ENCODE data around the gene SPAG16. TPM values are rescaled to one million over a fixed set of nuclear protein-coding genes. Genes with fewer than 3 reads are reported as not detected.

Gene SPAG16
- total and polyA plus RNA-seq, 3 experiments from 2014 or later: 7.7 to 15.3 (median 8.2) TPM

GRCh38 chr2:214310319-214310718 is 1026.1 kb downstream of the SPAG16 start:
- DNase-seq: no peak
- Histone ChIP-seq H3K36me3 (ENCODE audit: insufficient read depth, low read length) (no peaks in the 10 kb centered on the region), H3K27ac (ENCODE audit: low read depth, low read length) (no peak overlapping the region), H3K27me3 (ENCODE audit: insufficient read depth, low read length, poor library complexity, severe bottlenecking) (no peaks in the 10 kb centered on the region), H3K4me3 (ENCODE audit: low read length) (no peak overlapping the region), H3K4me1 (ENCODE audit: insufficient read depth, low read length) (no peaks in the 10 kb centered on the region), H3K9me3 (ENCODE audit: low read length) (no peaks in the 10 kb centered on the region)
- H3K9me3 Mint-ChIP-seq: peaks cover 4 to 9% (median 7%) of the 10 kb centered on the region in 5 donors
- H3K27ac Mint-ChIP-seq: no peak overlapping the region
- H3K36me3 Mint-ChIP-seq: no peaks in the 10 kb centered on the region
- no peaks in the 10 kb centered on the region for H3K4me1 Mint-ChIP-seq
- no peaks in the 10 kb centered on the region for H3K27me3 Mint-ChIP-seq
- ChIA-PET CTCF (no interaction called here), POLR2A (no interaction called here)
- no peak overlapping the region for H3K4me3 Mint-ChIP-seq

GRCh38 chr2:214311031-214311533 is 1026.8 kb downstream of the SPAG16 start:
- no peaks in the 10 kb centered on the region for H3K4me1 ChIP-seq (ENCODE audit: insufficient read depth, low read length)
- CTCF ChIA-PET: no interaction called here
- H3K27me3 ChIP-seq (ENCODE audit: insufficient read depth, low read length, poor library complexity, severe bottlenecking): no peaks in the 10 kb centered on the region
- no peak overlapping the region for H3K27ac ChIP-seq (ENCODE audit: low read depth, low read length)
- H3K27ac Mint-ChIP-seq: no peak overlapping the region
- no peak overlapping the region for H3K4me3 Mint-ChIP-seq
- DNase-seq: no peak
- no peak overlapping the region for H3K4me3 ChIP-seq (ENCODE audit: low read length)
- POLR2A ChIA-PET: no interaction called here
- no peaks in the 10 kb centered on the region for H3K36me3 ChIP-seq (ENCODE audit: insufficient read depth, low read length)
- H3K36me3 Mint-ChIP-seq: no peaks in the 10 kb centered on the region
- H3K9me3 ChIP-seq (ENCODE audit: low read length): no peaks in the 10 kb centered on the region
- peaks cover 4 to 9% (median 6%) of the 10 kb centered on the region in 5 donors for H3K9me3 Mint-ChIP-seq
- H3K4me1 Mint-ChIP-seq: no peaks in the 10 kb centered on the region
- H3K27me3 Mint-ChIP-seq: no peaks in the 10 kb centered on the region

DNA sequence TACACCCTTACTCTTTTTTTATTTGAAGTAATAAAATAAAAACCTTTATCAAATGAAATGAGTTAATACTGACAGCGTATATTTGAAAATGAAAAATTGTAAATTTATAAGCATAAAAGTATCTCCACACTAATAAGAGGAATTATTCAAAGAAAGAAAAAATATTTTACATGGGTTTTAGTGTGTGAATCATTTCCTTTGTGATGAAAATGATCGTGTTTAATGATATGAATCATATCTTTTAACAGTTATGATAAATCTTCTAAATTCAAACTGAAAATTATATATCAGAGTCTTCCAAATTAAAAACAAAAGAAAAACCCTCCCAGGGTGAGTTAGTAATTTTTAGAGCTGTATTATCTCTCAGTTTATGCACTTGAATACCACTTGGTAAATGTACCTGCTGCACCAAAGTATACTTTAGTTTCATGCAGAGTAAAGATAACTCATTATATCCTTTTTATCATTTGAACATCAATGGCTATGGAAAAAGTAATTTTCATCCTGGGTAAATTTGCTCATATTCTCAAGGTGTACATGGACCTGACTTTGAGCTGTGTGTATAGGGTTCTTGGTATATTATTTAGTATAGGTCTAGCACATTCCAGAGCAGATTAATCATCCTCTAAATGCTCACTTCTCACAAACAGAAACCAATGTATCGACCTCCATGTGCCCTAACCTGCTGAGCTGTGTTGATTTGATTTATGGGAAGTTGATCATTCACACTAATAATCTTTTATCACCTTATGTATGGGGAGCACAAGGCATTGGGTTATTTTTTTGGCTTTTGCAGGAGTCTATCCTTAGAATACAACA is 1027.9 kb downstream of the SPAG16 start:
- ChIA-PET POLR2A (no interaction called here), CTCF (no interaction called here)
- H3K9me3 Mint-ChIP-seq: peaks cover 0 to 5% (median 4%) of the 10 kb centered on the region in 5 donors
- H3K27ac Mint-ChIP-seq: no peak overlapping the region
- Histone ChIP-seq H3K9me3 (ENCODE audit: low read length) (no peaks in the 10 kb centered on the region), H3K4me3 (ENCODE audit: low read length) (no peak overlapping the region), H3K27ac (ENCODE audit: low read depth, low read length) (no peak overlapping the region), H3K36me3 (ENCODE audit: insufficient read depth, low read length) (no peaks in the 10 kb centered on the region), H3K4me1 (ENCODE audit: insufficient read depth, low read length) (no peaks in the 10 kb centered on the region), H3K27me3 (ENCODE audit: insufficient read depth, low read length, poor library complexity, severe bottlenecking) (no peaks in the 10 kb centered on the region)
- peaks cover 0 to 2% of the 10 kb centered on the region in 2 donors for H3K27me3 Mint-ChIP-seq
- no peak for DNase-seq
- H3K4me3 Mint-ChIP-seq: no peak overlapping the region
- no peaks in the 10 kb centered on the region for H3K36me3 Mint-ChIP-seq
- no peaks in the 10 kb centered on the region for H3K4me1 Mint-ChIP-seq

- H3K27ac ChIP-seq (ENCODE audit: low read depth, low read length): no peak overlapping the region
- no peaks in the 10 kb centered on the region for H3K4me1 ChIP-seq (ENCODE audit: insufficient read depth, low read length)
- ChIA-PET CTCF (no interaction called here), POLR2A (no interaction called here)
- Mint-ChIP-seq H3K36me3 (peaks cover 0 to 3% (median 0%) of the 10 kb centered on the region in 3 donors), H3K9me3 (peaks cover 0 to 5% (median 0%) of the 10 kb centered on the region in 5 donors), H3K4me1 (no peaks in the 10 kb centered on the region), H3K27me3 (peaks cover 0 to 2% of the 10 kb centered on the region in 2 donors), H3K4me3 (no peak overlapping the region), H3K27ac (no peak overlapping the region)
- H3K27me3 ChIP-seq (ENCODE audit: insufficient read depth, low read length, poor library complexity, severe bottlenecking): no peaks in the 10 kb centered on the region
- H3K9me3 ChIP-seq (ENCODE audit: low read length): no peaks in the 10 kb centered on the region
- no peaks in the 10 kb centered on the region for H3K36me3 ChIP-seq (ENCODE audit: insufficient read depth, low read length)
- DNase-seq: no peak
- no peak overlapping the region for H3K4me3 ChIP-seq (ENCODE audit: low read length)
Observed at GRCh38 chr2:214315324-214315723, 1031.1 kb downstream of the SPAG16 start.

DNA sequence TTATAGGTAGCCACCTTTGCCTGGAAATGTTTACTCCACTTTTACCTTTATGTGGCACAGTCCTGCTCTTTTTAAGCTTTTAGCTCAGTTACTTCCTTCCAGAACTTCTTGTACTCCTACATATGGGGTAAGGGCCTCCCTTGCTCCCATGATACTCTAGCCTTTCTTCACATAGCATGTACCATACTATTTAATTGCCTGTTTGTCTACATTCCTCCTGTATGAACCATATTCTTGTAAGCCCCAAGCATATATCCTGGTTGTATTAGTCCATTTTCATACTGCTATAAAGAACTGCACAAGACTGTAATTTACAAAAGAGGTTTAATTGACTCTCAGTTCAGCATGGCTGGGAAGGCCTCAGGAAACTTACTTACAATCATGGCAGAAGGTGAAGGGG is 1035.9 kb downstream of the SPAG16 start:
- no peak overlapping the region for H3K27ac Mint-ChIP-seq
- no peaks in the 10 kb centered on the region for H3K27me3 ChIP-seq (ENCODE audit: insufficient read depth, low read length, poor library complexity, severe bottlenecking)
- H3K27ac ChIP-seq (ENCODE audit: low read depth, low read length): no peak overlapping the region
- DNase-seq: no peak
- CTCF ChIA-PET: no interaction called here
- POLR2A ChIA-PET: no interaction called here
- no peak overlapping the region for H3K4me3 Mint-ChIP-seq
- H3K4me1 ChIP-seq (ENCODE audit: insufficient read depth, low read length): no peaks in the 10 kb centered on the region
- no peak overlapping the region for H3K4me3 ChIP-seq (ENCODE audit: low read length)
- H3K36me3 Mint-ChIP-seq: peaks cover 0 to 3% (median 0%) of the 10 kb centered on the region in 3 donors
- H3K9me3 Mint-ChIP-seq: peaks cover 0 to 5% (median 0%) of the 10 kb centered on the region in 5 donors
- H3K4me1 Mint-ChIP-seq: no peaks in the 10 kb centered on the region
- H3K36me3 ChIP-seq (ENCODE audit: insufficient read depth, low read length): no peaks in the 10 kb centered on the region
- no peaks in the 10 kb centered on the region for H3K9me3 ChIP-seq (ENCODE audit: low read length)
- H3K27me3 Mint-ChIP-seq: peaks cover 0 to 2% of the 10 kb centered on the region in 2 donors

DNA sequence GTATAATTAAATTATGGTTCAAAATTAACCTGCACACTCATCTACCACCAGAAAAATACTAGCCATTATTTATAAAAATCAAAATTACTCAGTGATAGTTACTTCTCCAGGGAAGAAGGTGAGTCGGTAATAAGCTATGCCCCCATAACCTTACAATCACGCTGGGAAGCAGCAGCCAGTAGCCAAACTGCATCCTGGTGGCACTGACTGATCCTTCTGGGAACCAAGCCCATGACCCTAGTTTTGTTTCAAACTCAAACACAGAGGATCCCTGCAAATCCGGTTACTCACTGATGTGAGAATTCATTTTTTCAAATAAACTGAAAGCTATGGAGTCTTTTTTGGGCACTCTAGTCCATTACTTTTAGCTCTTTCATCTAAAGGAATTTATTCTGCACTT is 1038.4 kb downstream of the SPAG16 start:
- ChIA-PET POLR2A (no interaction called here), CTCF (no interaction called here)
- Histone ChIP-seq H3K9me3 (ENCODE audit: low read length) (no peaks in the 10 kb centered on the region), H3K27me3 (ENCODE audit: insufficient read depth, low read length, poor library complexity, severe bottlenecking) (no peaks in the 10 kb centered on the region), H3K27ac (ENCODE audit: low read depth, low read length) (no peak overlapping the region), H3K4me1 (ENCODE audit: insufficient read depth, low read length) (no peaks in the 10 kb centered on the region), H3K36me3 (ENCODE audit: insufficient read depth, low read length) (no peaks in the 10 kb centered on the region), H3K4me3 (ENCODE audit: low read length) (no peak overlapping the region)
- peaks cover 0 to 3% (median 0%) of the 10 kb centered on the region in 3 donors for H3K36me3 Mint-ChIP-seq
- H3K27ac Mint-ChIP-seq: no peak overlapping the region
- H3K9me3 Mint-ChIP-seq: peaks cover 0 to 6% (median 0%) of the 10 kb centered on the region in 5 donors
- DNase-seq: no peak
- no peaks in the 10 kb centered on the region for H3K4me1 Mint-ChIP-seq
- no peak overlapping the region for H3K4me3 Mint-ChIP-seq
- H3K27me3 Mint-ChIP-seq: no peaks in the 10 kb centered on the region

DNA sequence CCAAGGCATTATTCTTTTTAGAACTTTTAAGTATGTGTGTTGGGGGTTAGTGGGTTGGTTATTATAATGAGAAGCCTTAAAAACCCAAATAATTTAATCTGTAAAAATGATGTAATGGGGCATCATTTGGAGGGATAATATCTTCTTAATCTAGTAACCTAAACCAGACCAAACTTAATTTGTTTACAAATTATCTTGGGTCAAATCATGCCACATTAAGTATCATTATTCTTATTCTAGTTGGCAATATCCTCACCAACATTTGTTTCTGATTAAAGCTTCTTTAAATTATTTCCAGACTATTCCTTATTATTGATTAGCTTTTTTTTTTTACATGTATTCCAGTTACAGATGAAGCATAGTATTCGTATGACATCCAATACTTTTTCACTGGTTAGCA is 1041.1 kb downstream of the SPAG16 start:
- H3K4me1 Mint-ChIP-seq: no peaks in the 10 kb centered on the region
- no peak overlapping the region for H3K4me3 ChIP-seq (ENCODE audit: low read length)

DNA sequence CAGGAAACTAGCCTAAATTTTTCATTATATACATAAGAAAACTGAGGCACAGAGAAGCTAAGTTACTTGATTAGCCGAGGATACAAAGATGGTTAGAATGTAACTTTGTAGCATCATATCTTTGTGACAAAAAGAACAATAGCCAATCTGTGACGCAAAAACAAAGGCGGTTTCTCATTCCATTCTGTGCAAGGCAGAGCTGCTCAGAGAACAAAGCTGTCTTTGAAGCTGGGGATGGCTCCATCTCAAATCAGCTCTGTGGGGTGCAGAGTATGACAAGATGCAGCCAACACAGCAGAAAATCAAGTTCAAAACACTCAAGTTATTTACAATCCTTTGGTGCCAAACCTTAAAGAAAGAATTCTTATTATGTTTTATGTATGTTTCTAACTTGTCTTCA is 1044.7 kb downstream of the SPAG16 start:
- no peak for DNase-seq
- Histone ChIP-seq H3K27me3 (ENCODE audit: insufficient read depth, low read length, poor library complexity, severe bottlenecking) (no peaks in the 10 kb centered on the region), H3K9me3 (ENCODE audit: low read length) (no peaks in the 10 kb centered on the region), H3K4me3 (ENCODE audit: low read length) (no peak overlapping the region), H3K27ac (ENCODE audit: low read depth, low read length) (no peak overlapping the region), H3K4me1 (ENCODE audit: insufficient read depth, low read length) (no peaks in the 10 kb centered on the region), H3K36me3 (ENCODE audit: insufficient read depth, low read length) (no peaks in the 10 kb centered on the region)
- Mint-ChIP-seq H3K27me3 (no peaks in the 10 kb centered on the region), H3K4me3 (no peak overlapping the region), H3K9me3 (peaks cover 0 to 7% (median 2%) of the 10 kb centered on the region in 5 donors), H3K27ac (no peak overlapping the region), H3K36me3 (no peaks in the 10 kb centered on the region), H3K4me1 (no peaks in the 10 kb centered on the region)
- CTCF ChIA-PET: no interaction called here
- POLR2A ChIA-PET: no interaction called here

More for the DNA sequence above, 1041.1 kb downstream of the SPAG16 start:
- Histone ChIP-seq H3K27me3 (ENCODE audit: insufficient read depth, low read length, poor library complexity, severe bottlenecking) (no peaks in the 10 kb centered on the region), H3K36me3 (ENCODE audit: insufficient read depth, low read length) (no peaks in the 10 kb centered on the region), H3K27ac (ENCODE audit: low read depth, low read length) (no peak overlapping the region), H3K9me3 (ENCODE audit: low read length) (no peaks in the 10 kb centered on the region), H3K4me1 (ENCODE audit: insufficient read depth, low read length) (no peaks in the 10 kb centered on the region)
- DNase-seq: no peak
- Mint-ChIP-seq H3K27ac (no peak overlapping the region), H3K27me3 (no peaks in the 10 kb centered on the region), H3K36me3 (no peaks in the 10 kb centered on the region), H3K9me3 (peaks cover 0 to 7% (median 0%) of the 10 kb centered on the region in 5 donors), H3K4me3 (no peak overlapping the region)
- CTCF ChIA-PET: no interaction called here
- POLR2A ChIA-PET: no interaction called here

Data from CD8-positive, alpha-beta memory T cell (primary cell).